PC-9 (cell line): ENCODE results near the gene TRPV3.

ENCODE experiments used
- EZH2 ChIP-seq: fragments of 200-600 bp; sonication (generic); IDR thresholded peaks from 2 replicates; pipeline ENCODE4 v1.8.0; 2017; ENCODE audit warnings: antibody characterized with exemption, low read depth
- TF ChIP-seq, protein P1 (sequence below): fragments of 200-600 bp; sonication (generic); conservative IDR thresholded peaks from 2 replicates; pipeline ENCODE4 v1.6.1; 2017; ENCODE audit warnings: mixed run types, antibody characterized with exemption, mild to moderate bottlenecking, moderate library complexity

GRCh38 chr17:3596804-3597464, 39.3 kb upstream of the TRPV3 start:
- TF ChIP-seq, protein P1, sequence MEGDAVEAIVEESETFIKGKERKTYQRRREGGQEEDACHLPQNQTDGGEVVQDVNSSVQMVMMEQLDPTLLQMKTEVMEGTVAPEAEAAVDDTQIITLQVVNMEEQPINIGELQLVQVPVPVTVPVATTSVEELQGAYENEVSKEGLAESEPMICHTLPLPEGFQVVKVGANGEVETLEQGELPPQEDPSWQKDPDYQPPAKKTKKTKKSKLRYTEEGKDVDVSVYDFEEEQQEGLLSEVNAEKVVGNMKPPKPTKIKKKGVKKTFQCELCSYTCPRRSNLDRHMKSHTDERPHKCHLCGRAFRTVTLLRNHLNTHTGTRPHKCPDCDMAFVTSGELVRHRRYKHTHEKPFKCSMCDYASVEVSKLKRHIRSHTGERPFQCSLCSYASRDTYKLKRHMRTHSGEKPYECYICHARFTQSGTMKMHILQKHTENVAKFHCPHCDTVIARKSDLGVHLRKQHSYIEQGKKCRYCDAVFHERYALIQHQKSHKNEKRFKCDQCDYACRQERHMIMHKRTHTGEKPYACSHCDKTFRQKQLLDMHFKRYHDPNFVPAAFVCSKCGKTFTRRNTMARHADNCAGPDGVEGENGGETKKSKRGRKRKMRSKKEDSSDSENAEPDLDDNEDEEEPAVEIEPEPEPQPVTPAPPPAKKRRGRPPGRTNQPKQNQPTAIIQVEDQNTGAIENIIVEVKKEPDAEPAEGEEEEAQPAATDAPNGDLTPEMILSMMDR = no peak
- no peak for TF ChIP-seq EZH2
